GM12892 (cell line): ENCODE measurements around the gene PSEN2.

Experiments
- POLR2A ChIP-seq: IDR thresholded peaks from 2 replicates; pipeline ENCODE4 v1.6.1; 2011; ENCODE audit warnings: low read depth, low read length, control low read depth
- POLR2AphosphoS5 ChIP-seq: IDR thresholded peaks from 2 replicates; pipeline ENCODE4 v1.6.1; 2011; ENCODE audit warnings: low read depth, low read length, control low read depth
- TAF1 ChIP-seq: IDR thresholded peaks from 2 replicates; pipeline ENCODE4 v1.6.1; 2011; ENCODE audit warnings: low read depth, mild to moderate bottlenecking, control low read depth, low read length, borderline replicate concordance

GRCh38 chr1:226943927-226944326, 73.5 kb downstream of the PSEN2 start:
- TF ChIP-seq POLR2AphosphoS5 = no peak
- TF ChIP-seq TAF1 = no peak
- TF ChIP-seq POLR2A = no peak
